ENCODE data around the gene FRRS1L. TPM values are rescaled to one million over a fixed set of nuclear protein-coding genes. Genes with fewer than 3 reads are reported as not detected.

FRRS1L gene
- total and polyA plus RNA-seq, 10 donors = under 0.01 to 0.03 TPM; not detected in 8

- 71 to 91% (median 76%) methylated on average over 8 of the region's 8 CpGs for WGBS, 5 donors
- no peak for DNase-seq
- intact Hi-C loops (cut with DNase I; ENCODE audit: low total_unique reads) = no loop called here
Observed at GRCh38 chr9:109176386-109176785, 9.3 kb upstream of the FRRS1L start.

GRCh38 chr9:109172935-109173334 lies 5.9 kb upstream of the FRRS1L start:
- Histone ChIP-seq H3K4me3 (no peak overlapping the region), H3K27ac (no peak overlapping the region), H3K27me3 (replicated peaks in 1 of 7) (peaks cover 0 to 45% (median 19%) of the 10 kb centered on the region in 7 donors), H3K9me3 (no peaks in the 10 kb centered on the region), H3K36me3 (no peaks in the 10 kb centered on the region), H3K4me1 (no peaks in the 10 kb centered on the region)
- intact Hi-C loops (cut with DNase I; ENCODE audit: low total_unique reads) = no loop called here
- 61 to 83% (median 82%) methylated on average over 1 of the region's 1 CpG for WGBS, 5 donors
- TF ChIP-seq CTCF (IDR thresholded peaks at IDR 0.05 in 8 of 11, conservative IDR thresholded peaks at IDR 0.05 in 3 of 11) = no peak
- no peak for TF ChIP-seq POLR2AphosphoS5 (IDR thresholded peaks at IDR 0.05)
- TF ChIP-seq POLR2A (IDR thresholded peaks at IDR 0.05) = no peak
- no peak for DNase-seq

More at GRCh38 chr9:109176386-109176785, 9.3 kb upstream of the FRRS1L start:
- H3K27ac ChIP-seq = no peak overlapping the region
- no peak overlapping the region for H3K4me3 ChIP-seq
- H3K27me3 ChIP-seq (replicated peaks in 1 of 7) = peaks cover 0 to 26% (median 0%) of the 10 kb centered on the region in 7 donors
- no peak for TF ChIP-seq POLR2AphosphoS5 (IDR thresholded peaks at IDR 0.05)
- TF ChIP-seq CTCF (IDR thresholded peaks at IDR 0.05 in 8 of 11, conservative IDR thresholded peaks at IDR 0.05 in 3 of 11) = no peak
- TF ChIP-seq POLR2A (IDR thresholded peaks at IDR 0.05) = no peak
- H3K4me1 ChIP-seq = no peaks in the 10 kb centered on the region
- no peaks in the 10 kb centered on the region for H3K9me3 ChIP-seq
- no peaks in the 10 kb centered on the region for H3K36me3 ChIP-seq

GRCh38 chr9:109171926-109172325 lies 4.9 kb upstream of the FRRS1L start:
- no peak overlapping the region for H3K4me3 ChIP-seq
- H3K27me3 ChIP-seq (replicated peaks in 1 of 7) = peaks cover 0 to 55% (median 26%) of the 10 kb centered on the region in 7 donors
- no peak for DNase-seq
- intact Hi-C loops (cut with DNase I; ENCODE audit: low total_unique reads) = no loop called here
- H3K9me3 ChIP-seq = no peaks in the 10 kb centered on the region
- H3K27ac ChIP-seq = no peak overlapping the region
- 53 to 87% (median 69%) methylated on average over 3 of the region's 3 CpGs for WGBS, 5 donors
- no peaks in the 10 kb centered on the region for H3K36me3 ChIP-seq
- TF ChIP-seq CTCF (IDR thresholded peaks at IDR 0.05 in 8 of 11, conservative IDR thresholded peaks at IDR 0.05 in 3 of 11) (no peak), POLR2A (IDR thresholded peaks at IDR 0.05) (no peak), POLR2AphosphoS5 (IDR thresholded peaks at IDR 0.05) (no peak)
- peaks cover 0 to 4% (median 0%) of the 10 kb centered on the region in 6 donors for H3K4me1 ChIP-seq

GRCh38 chr9:109168170-109168569 lies 1.1 kb upstream of the FRRS1L start:
- peaks cover 0 to 4% (median 0%) of the 10 kb centered on the region in 6 donors for H3K4me1 ChIP-seq
- H3K36me3 ChIP-seq = no peaks in the 10 kb centered on the region
- no peak for DNase-seq
- H3K9me3 ChIP-seq = peaks cover 0 to 5% (median 0%) of the 10 kb centered on the region in 8 donors
- no peak overlapping the region for H3K4me3 ChIP-seq
- intact Hi-C loops (cut with DNase I; ENCODE audit: low total_unique reads) = no loop called here
- no peak overlapping the region for H3K27ac ChIP-seq
- peaks cover 0 to 84% (median 26%) of the 10 kb centered on the region in 7 donors for H3K27me3 ChIP-seq (replicated peaks in 1 of 7)
- no peak for TF ChIP-seq CTCF (IDR thresholded peaks at IDR 0.05 in 8 of 11, conservative IDR thresholded peaks at IDR 0.05 in 3 of 11)

All from spleen (tissue), 11 donors.